GM19372 (cell line): ENCODE measurements around the gene RGL2.
"Not testable (repeated sequence)": the region's sequence is repeated elsewhere in the genome, so short reads cannot be mapped to it uniquely, and the experiment has no call there.

Source experiments
- ATAC-seq: cut with Tn5 transposase; IDR thresholded peaks from one replicate; pipeline ENCODE4 v1.9.1; 2021; ENCODE audit warnings: mild to moderate bottlenecking, low read depth, moderate library complexity; ENCODE audit not compliant: unreplicated experiment

Gene RGL2, protein sequence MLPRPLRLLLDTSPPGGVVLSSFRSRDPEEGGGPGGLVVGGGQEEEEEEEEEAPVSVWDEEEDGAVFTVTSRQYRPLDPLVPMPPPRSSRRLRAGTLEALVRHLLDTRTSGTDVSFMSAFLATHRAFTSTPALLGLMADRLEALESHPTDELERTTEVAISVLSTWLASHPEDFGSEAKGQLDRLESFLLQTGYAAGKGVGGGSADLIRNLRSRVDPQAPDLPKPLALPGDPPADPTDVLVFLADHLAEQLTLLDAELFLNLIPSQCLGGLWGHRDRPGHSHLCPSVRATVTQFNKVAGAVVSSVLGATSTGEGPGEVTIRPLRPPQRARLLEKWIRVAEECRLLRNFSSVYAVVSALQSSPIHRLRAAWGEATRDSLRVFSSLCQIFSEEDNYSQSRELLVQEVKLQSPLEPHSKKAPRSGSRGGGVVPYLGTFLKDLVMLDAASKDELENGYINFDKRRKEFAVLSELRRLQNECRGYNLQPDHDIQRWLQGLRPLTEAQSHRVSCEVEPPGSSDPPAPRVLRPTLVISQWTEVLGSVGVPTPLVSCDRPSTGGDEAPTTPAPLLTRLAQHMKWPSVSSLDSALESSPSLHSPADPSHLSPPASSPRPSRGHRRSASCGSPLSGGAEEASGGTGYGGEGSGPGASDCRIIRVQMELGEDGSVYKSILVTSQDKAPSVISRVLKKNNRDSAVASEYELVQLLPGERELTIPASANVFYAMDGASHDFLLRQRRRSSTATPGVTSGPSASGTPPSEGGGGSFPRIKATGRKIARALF

DNA sequence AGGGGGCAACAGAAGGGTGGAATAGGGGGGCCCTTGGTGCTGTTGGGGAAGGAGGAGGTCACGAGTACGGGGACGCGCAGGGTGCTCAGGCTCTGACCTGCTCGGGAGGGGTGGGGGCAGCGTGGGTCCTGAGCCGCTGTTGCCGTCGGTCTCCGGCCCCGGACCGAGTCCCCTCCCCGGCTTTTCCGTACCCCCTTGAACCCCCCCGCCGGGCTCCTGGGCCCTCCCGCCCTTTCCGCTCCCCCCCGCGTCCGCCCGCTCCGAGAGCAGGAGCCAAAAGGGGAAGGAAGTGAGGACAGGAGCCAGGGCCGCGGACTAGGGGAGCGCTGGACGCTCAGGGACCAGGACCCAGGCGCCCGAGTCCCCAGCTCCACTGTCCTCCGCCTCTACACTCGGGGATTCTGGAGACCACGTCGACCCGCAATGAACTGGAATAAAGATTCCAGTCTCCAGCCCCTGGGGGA is at the start of gene RGL2:
RGL2 (minus strand) TSS at position 170 of the 464 bp plus-strand sequence. CDS start 332 bp downstream, outside the sequence.
- peak; percentile 20 for ATAC-seq

DNA sequence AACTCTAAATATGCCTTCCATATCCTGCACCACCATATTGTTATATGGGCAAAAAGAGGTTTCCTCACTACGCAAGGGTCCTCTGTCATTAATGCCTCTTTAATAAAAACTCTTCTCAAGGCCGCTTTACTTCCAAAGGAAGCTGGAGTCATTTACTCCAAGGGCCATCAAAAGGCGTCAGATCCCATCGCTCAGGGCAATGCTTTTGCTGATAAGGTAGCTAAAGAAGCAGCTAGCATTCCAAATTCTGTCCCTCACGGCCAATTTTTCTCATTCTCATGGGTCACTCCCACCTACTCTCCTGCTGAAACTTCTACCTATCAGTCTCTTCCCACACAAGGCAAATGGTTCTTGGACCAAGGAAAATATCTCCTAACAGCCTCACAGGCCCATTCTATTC is 49.1 kb upstream of the RGL2 start:
- ATAC-seq: no peak

DNA sequence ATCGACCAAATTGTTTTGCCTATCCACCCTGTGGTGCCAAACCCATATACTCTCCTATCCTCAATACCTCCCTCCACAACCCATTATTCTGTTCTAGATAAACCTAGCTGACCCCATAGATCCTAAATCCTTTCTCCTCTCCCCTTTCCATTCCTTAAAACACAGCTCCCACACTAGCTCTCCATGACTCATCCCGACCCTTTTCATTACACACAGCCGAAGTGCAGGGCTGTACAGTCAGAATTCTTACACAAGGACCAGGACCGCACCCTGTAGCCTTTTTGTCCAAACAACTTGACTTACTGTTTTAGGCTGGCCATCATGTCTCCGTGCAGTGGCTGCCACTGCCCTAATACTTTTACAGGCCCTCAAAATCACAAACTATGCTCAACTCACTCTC is 48.2 kb upstream of the RGL2 start:
- not testable (repeated sequence) for ATAC-seq

DNA sequence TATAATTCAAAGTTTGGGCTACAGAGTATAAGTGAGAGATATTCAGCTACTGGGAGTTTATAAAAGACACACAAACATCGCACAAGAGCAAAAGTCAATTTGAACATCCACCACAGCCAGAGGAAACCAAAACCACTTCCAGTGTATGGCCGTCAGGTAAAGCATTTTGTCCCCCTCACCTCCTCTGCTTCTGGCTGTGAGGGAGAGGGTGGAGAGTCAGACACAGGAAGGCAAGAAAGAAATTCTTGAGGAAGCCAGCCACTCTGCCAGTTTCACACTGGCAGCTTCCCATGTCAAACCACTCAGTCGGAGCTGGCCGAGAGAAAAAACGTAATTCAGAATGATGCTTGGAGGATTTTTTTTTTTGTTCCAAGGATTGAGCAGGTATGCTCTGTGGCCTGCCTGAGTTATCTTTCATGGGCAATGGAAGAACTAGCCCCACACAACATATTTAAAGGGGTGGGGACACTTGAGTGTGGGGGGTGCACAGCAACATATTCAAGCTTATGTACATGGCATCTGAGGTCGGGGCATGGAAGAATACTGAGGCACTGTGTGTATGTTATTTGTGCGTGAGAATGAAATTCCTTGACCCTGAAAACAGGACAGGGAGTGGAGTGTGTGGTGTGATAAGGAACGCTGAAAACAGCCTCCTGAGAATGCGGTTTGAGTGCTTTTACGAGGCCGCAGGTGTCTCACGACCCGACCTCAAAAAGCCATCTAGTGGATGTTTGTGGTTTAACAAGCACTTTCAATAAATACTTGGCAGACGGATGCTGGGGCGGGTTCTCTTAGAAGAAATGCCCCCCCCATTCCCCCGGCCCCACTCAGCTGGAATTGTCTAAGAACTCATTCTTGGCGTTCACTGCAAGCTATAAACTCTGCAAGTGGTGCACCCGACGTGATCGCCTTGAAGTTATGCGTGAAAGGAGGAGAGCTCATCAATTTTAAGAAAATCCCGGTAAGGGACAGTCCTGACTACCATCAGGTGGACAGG is 46.3 kb upstream of the RGL2 start:
- ATAC-seq: no peak

DNA sequence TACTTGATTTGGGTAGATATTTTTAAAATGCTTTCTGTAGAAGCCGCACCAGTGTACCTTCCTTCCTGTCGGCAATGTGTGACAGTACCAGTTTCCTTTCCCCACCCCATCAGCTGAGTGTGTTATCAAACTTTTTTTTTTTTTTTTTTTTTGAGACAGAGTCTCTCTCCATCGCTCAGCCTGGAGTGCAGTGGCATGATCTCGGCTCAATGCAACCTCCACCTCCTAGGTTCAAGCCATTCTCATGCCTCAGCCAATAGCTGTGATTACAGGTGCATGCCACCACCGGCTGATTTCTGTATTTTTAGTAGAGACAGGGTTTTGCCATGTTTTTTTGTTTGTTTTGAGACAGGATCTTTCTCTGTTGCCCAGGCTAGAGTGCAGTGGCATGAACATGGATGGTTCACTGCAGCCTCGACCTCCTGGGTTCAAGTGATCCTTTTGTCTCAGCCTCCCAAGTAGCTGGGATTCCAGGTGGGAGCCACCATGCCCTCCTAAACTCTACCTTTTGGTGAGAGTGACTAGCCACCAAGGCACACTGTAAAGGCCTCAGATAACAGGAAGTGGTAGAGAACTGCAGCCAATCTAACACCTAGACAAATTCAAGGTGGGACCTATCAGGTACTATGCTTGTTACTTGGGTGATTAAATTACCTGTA is 45.3 kb upstream of the RGL2 start:
- no peak for ATAC-seq

DNA sequence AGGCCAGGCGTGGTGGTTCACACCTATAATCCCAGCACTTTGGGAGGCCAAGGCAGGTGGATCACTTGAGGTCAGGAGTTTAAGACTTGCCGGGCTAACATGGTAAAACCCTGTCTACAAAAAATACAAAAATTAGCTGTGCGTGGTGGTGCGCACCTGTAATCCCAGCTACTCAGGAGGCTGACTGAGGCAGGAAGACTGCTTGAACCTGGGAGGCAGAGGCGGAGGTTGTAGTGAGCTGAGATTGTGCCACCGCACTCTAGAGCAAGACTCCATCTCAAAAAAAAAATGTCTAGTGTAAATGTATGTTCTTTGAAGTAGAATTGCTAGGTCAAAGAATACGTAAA is 44.8 kb upstream of the RGL2 start:
- not testable (repeated sequence) for ATAC-seq

DNA sequence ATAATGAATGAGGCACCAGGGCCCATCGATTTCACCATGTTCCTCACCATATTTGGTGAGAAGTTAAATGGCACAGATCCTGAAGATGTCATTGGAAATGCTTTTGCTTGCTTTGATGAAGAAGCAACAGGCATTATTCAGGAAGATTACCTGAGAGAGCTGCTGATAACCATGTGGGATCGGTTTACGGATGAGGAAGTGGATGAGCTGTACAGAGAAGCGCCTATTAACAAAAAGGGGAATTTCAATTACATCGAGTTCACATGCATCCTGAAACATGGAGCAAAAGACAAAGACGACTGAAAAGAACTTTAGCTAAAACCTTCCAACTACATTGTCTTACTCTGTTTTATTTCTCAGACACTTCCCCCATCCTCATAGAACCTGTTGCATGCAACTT is 40.5 kb upstream of the RGL2 start:
- ATAC-seq: no peak

DNA sequence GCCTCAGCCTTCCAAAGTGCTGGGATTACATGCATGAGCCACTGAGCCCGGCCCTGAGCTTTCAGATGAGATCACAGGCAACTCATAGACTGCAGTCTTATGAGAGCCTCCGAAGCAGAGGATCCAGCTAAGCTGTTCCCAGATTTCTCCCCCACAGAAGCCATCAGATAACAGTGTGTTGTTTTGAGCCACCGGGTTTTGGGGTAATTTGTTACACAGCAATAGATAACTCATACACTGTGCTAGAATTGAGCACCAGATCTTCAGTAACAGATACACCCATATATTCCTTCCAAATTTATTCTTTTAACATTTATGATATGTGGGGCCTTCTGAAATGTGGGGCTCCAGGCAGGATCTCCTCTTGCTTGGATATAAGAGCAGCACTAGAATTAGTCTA is 37.8 kb upstream of the RGL2 start:
- no peak for ATAC-seq

DNA sequence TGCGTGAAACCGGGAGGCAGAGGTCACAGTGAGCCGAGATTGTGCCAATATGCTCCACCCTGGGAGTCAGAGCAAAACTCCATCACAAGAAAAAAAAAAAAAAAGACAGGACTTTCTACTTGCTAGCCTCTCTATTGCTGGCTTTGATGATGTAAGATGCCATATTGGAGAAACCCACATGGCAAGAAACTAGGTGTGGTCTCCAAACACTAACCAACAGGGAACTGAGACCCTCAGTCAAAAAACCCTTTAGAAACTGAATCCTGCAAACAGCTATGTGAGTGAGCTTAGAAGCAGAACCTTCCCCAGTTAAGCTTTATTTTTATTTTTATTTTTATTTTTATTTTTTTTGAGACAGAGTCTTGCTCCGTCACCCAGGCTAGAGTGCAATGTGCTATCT is 37.2 kb upstream of the RGL2 start:
- ATAC-seq: no peak

DNA sequence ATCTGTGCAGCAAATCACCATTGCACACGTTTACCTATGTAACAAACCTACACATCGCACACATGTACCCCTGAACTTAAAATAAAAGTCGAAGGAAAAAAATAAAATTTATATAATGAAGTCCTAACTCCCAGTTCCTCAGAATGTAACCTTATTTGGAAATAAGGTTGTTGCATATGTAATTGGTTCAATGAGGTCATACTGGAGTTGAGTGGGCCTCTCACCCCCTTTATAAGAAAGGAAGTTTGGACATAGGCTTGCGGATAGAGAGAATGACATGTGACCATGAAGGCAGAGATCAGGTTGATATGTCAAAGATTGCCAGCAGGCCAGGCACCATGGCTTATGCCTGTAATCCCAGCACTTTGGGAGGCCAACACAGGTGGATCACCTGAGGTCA is 34.9 kb upstream of the RGL2 start:
- ATAC-seq: no peak

DNA sequence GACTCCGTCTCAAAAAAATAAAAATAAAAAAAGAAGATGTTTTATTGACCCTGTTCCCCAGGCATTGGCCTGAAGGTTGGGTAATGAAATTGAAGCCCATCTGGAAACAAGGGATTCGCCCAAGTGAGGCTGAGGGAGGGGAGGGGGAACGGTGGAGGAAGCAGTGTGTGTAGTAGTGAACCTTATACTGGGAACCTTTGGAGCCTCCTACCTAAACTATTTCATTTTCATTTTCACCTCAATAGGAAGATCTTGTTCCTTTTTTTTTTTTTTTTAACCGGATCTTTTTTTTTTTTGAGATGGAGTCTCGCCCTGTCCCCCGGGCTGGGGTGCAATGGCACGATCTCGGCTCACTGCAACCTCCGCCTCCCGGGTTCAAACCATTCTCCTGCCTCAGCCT is 32.0 kb upstream of the RGL2 start:
- no peak for ATAC-seq

DNA sequence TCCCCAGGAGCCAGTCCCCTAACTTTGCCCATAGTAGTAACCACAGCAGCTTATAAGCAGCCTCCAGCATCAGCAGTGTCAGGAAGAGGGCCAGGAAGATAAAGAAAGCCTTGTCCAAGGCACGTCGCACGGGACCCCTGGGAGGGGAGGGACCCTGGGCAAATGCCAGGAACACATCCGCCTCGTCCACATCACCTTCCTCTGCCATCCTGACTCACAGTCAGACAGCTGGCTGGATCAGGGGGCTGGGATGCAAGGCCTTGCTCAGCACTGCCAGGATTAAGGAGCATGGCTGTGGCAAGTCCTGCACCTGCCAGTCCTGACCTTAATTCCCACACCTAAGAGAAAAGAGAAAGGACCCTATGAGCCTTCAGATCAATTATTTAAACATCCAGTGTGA is 30.3 kb upstream of the RGL2 start:
- ATAC-seq: no peak

DNA sequence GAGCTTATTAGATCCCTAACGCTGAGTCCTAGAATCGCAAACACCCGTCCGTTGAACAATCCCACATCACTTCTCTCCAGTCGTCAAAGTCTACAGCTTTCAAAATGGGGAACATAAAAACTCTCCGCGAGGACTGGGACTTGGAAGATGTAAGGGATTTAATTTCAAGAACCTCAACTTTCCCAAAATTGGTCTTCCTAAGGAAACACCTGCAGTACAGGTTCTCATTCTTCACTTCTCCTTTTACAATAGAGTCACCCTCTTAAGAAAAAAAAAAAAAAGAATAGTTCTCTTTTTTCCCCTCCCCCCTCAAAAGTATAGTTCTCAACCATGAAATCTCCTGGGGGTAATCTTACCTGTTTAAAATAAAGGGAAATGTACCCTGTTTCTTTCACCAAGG is 25.4 kb upstream of the RGL2 start:
- no peak for ATAC-seq

DNA sequence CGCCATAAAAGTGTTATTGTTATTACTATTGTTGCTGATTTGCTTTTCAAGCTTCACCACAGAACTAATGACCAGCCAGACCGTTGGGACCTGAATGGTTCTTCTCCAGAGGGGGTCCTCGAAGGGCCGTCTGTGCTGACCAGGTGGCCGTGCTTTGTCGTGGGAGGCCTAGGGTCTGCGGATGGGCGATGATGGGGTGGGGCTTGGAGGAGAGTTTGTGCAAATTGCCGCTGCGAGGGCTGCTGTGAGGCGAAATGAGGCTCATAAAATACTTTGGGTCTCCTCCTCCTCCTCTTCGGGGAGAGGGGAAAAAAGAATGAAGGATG is 24.8 kb upstream of the RGL2 start:
- no peak for ATAC-seq

DNA sequence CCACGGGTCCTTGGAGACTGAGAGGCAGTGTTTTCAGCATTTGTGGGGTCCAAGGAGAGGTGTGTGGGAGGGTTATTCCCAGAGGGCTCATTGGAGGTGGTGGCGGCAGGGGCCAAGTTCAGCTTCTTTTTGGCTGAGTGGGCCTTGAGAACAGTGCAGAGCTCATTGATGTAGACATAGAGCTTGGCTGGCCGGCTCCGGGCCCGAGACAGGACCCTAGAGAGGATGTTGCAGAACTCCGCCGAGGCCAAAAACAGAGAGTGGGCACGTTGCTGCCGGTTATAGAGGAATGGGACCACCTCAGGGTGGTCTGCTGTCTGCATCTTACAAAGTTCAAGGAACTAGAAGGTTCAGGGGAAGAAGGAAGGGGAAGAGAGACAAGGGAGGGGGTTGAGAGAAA is 22.5 kb upstream of the RGL2 start:
- no peak for ATAC-seq

DNA sequence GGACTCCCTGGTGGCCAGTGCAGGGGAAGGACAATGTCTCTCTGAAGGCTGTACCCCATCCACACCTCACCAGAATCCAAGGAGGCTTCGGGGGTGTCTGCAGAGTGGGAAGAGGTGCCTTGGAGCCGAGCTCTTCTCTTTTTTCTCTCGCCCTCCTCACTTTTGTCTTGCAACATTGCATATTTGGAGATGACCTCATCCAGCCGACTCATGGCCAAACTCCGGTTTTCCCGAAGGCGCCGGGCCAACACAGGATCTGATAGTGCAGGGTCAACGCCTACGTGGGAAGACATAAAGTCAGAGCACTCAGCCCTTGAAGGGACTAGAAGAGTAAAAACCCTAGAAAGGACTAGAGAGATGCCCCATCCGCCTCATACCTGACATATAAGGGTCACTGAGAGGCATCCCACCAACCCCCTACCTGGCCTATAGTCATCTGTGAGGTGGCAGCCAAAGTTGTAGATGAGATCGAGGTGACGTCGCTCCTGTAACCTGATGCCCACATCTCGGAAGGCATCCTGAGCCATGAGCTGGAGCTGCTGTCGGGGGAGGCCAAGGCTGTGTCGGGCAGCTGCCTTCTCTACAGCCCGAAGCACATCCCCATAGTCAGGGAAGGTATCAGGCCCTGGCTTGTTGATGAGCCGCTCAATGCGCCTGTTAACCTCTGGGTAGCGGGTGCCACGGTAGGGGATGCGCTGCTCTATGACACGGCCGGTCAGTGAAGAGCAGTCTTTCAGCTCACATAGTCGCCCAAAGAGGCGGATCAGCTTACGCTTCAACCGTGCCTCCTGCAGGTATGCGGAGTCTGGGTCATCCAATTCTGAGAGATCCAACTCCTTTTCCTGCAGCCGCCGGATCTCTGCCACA is 21.8 kb upstream of the RGL2 start:
- ATAC-seq: no peak

DNA sequence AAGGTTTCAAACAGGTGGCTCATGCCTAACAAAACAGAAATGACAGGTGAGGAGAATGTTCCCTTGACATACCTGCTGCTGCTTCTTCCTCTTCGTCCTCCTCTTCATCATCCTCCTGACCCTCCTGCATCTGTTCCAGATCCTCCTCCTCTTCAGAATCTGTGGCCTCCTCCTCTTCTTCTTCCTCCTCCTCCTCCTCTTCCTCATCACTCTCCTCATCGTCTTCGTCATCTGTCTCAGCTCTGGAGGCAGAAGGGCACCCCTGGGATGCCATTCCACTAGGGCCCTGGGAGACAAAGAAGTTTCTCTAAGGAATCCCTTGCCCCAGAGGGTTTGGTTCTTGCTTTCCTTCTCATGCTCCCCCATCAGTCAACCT is 21.2 kb upstream of the RGL2 start:
- no peak for ATAC-seq

DNA sequence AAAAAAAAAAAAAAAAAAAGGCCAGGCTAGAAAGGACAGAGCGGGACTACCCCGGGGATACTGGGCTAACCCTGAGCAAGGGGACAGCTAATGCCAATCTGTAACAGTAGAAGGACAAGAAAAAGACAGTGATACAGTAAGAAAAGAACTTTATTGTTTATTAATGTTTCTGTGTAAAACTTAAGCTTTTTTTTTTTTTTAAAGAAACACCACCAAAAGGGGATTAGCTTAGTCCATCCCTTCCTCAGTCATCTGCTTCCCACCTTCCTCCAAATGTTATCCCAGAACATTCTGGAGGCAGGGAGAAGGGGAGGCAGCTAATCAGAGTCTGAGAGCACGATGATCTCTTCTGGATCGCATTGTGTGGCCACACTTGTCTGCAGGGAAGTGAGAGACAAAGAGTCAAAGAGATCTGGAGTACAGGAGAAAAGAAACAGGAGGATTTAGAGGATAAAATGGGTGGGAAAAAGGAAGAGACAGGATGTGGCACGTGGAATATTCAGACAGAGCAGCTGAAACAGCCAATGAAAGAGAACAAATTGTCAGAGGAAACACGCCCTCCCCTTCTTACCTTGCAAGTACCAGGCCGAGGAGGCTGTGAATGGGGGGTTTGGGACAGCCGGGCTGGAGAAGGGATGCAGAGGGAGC is 19.8 kb upstream of the RGL2 start:
- ATAC-seq: no peak
